Caco-2 (cell line): Measurements from ENCODE around the gene PARVB. TPM values are rescaled to one million over a fixed set of nuclear protein-coding genes. Genes with fewer than 3 reads are reported as not detected.

Experiments used
- BruUV-seq: library from RNA; stranded (reverse); fragments of 400-500 nt; replicated peaks from 2 replicates; lab custom pipeline; 2021; lab: Mats Ljungman, UMichigan
- CTCF ChIA-PET: fragments of 300-600 bp; sonication (Branson Sonifier 250); formaldehyde crosslinking; loops from one replicate; lab custom pipeline; 2022; ENCODE audit warnings: antibody characterized with exemption; lab: Charles Lee
- POLR2A ChIA-PET: fragments of 300-600 bp; sonication (Branson Sonifier 250); formaldehyde crosslinking; loops from one replicate; lab custom pipeline; 2022; ENCODE audit warnings: antibody characterized with exemption; lab: Charles Lee
- DNase-seq, 2 experiments: peaks; one replicate each; pipeline versions ENCODE4 v3.0.0 to v3.0.0-alpha.2; 2020 to 2022
- H3K27me3 ChIP-seq: replicated peaks from 2 replicates; pipeline ENCODE4 v1.6.0; 2011; ENCODE audit warnings: low read length; ENCODE audit not compliant: control insufficient read depth, insufficient read depth
- H3K36me3 ChIP-seq: 2 replicates; pipeline ENCODE4 v1.5.1; 2011; ENCODE audit warnings: low read length; ENCODE audit not compliant: control insufficient read depth, insufficient read depth
- H3K4me1 ChIP-seq: fragments of 250-450 bp; sonication (Bioruptor Pico); 2 replicates; pipeline ENCODE4 v1.5.1; 2020; ENCODE audit warnings: mild to moderate bottlenecking
- H3K4me3 ChIP-seq: 2 replicates; pipeline ENCODE4 v1.5.1; 2011; ENCODE audit warnings: low read depth, mild to moderate bottlenecking, control low read depth, low read length
- H3K9me3 ChIP-seq: fragments of 250-450 bp; sonication (Bioruptor Pico); 2 replicates; pipeline ENCODE4 v1.5.1; 2020; ENCODE audit warnings: mild to moderate bottlenecking, moderate library complexity
- H3K27ac Mint-ChIP-seq: one replicate; pipeline ENCODE4 v1.8.0; 2022; ENCODE audit warnings: mixed read lengths; ENCODE audit not compliant: unreplicated experiment
- H3K27me3 Mint-ChIP-seq: one replicate; pipeline ENCODE4 v1.8.0; 2022; ENCODE audit warnings: mixed read lengths; ENCODE audit not compliant: insufficient read depth, unreplicated experiment
- H3K36me3 Mint-ChIP-seq: one replicate; pipeline ENCODE4 v1.8.0; 2022; ENCODE audit warnings: mild to moderate bottlenecking, mixed read lengths; ENCODE audit not compliant: insufficient read depth, unreplicated experiment
- H3K4me1 Mint-ChIP-seq: one replicate; pipeline ENCODE4 v1.8.0; 2022; ENCODE audit warnings: low read depth, mixed read lengths; ENCODE audit not compliant: unreplicated experiment
- H3K4me3 Mint-ChIP-seq: one replicate; pipeline ENCODE4 v1.8.0; 2022; ENCODE audit warnings: mild to moderate bottlenecking, moderate library complexity, mixed read lengths; ENCODE audit not compliant: unreplicated experiment
- H3K9me3 Mint-ChIP-seq: one replicate; pipeline ENCODE4 v1.8.0; 2022; ENCODE audit warnings: mixed read lengths; ENCODE audit not compliant: unreplicated experiment
- intact Hi-C: fragments of 100-400 bp; cut with micrococcal nuclease; formaldehyde crosslinking; loops from one replicate; pipeline ENCODE4 v1.10.0; 2022; ENCODE audit not compliant: unreplicated experiment
- total RNA-seq: library from RNA; stranded (reverse); gene quantifications from 2 replicates; pipeline ENCODE4 v1.2.3, GENCODE V29; 2022
- TF ChIP-seq, protein P1 (sequence below), 2 experiments: fragments of 200-600 bp in 1 of 2; IDR thresholded peaks; 1 replicate in 1 of 2; 2 replicates in 1 of 2; pipeline versions ENCODE4 v1.5.1 to v1.8.0; 2011 to 2022; ENCODE audit warnings: antibody characterized with exemption in 1 of 2, control low read depth in 1 of 2, inconsistent platforms in 1 of 2, low read depth in 1 of 2, low read length in 1 of 2, mild to moderate bottlenecking in 1 of 2, moderate library complexity in 1 of 2; ENCODE audit not compliant: insufficient read depth in 1 of 2, severe bottlenecking in 1 of 2, unreplicated experiment in 1 of 2

The PARVB gene
- total RNA-seq, 1 experiment from 2014 or later: 28.8 TPM

DNA sequence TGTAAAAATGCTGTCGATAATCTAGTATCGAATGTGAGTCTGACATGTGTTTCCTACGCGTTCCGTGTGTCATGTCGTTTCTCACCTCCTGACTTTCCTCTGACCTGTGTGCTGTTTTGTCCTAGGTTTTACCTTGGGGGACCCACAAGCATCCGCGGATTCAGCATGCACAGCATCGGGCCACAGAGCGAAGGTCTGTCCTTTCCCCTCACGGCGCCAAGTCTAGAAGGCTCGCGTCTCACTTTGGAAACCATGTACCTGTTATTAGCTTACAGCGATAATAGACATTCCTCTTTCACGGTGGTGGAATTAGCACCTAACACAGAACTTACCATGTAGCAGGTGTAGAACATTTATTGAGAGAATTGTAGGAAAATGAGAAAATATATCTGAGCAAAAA, 40.3 kb upstream of the PARVB start:
- BruUV-seq: no TSS peak
- no peak overlapping the region for H3K27ac Mint-ChIP-seq
- H3K27me3 Mint-ChIP-seq: no peaks in the 10 kb centered on the region
- H3K4me1 Mint-ChIP-seq: no peaks in the 10 kb centered on the region
- peaks cover 2% of the 10 kb centered on the region; the same call in 1 of the 2 replicates for H3K36me3 ChIP-seq
- no peaks in the 10 kb centered on the region for H3K4me1 ChIP-seq
- no peak overlapping the region for H3K4me3 Mint-ChIP-seq
- peaks cover 31% of the 10 kb centered on the region for H3K36me3 Mint-ChIP-seq
- intact Hi-C loops: no loop called here
- no peaks in the 10 kb centered on the region for H3K9me3 ChIP-seq
- ChIA-PET CTCF (no interaction called here), POLR2A (no interaction called here)
- H3K9me3 Mint-ChIP-seq: no peaks in the 10 kb centered on the region
- no peak for DNase-seq
- no peak overlapping the region for H3K4me3 ChIP-seq
- H3K27me3 ChIP-seq: no peaks in the 10 kb centered on the region
- TF ChIP-seq, protein P1, sequence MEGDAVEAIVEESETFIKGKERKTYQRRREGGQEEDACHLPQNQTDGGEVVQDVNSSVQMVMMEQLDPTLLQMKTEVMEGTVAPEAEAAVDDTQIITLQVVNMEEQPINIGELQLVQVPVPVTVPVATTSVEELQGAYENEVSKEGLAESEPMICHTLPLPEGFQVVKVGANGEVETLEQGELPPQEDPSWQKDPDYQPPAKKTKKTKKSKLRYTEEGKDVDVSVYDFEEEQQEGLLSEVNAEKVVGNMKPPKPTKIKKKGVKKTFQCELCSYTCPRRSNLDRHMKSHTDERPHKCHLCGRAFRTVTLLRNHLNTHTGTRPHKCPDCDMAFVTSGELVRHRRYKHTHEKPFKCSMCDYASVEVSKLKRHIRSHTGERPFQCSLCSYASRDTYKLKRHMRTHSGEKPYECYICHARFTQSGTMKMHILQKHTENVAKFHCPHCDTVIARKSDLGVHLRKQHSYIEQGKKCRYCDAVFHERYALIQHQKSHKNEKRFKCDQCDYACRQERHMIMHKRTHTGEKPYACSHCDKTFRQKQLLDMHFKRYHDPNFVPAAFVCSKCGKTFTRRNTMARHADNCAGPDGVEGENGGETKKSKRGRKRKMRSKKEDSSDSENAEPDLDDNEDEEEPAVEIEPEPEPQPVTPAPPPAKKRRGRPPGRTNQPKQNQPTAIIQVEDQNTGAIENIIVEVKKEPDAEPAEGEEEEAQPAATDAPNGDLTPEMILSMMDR (IDR thresholded peaks at IDR 0.05; ENCODE audit: insufficient read depth in 1 of 2, low read depth in 1 of 2, low read length in 1 of 2, severe bottlenecking in 1 of 2, unreplicated experiment in 1 of 2): no peak

DNA sequence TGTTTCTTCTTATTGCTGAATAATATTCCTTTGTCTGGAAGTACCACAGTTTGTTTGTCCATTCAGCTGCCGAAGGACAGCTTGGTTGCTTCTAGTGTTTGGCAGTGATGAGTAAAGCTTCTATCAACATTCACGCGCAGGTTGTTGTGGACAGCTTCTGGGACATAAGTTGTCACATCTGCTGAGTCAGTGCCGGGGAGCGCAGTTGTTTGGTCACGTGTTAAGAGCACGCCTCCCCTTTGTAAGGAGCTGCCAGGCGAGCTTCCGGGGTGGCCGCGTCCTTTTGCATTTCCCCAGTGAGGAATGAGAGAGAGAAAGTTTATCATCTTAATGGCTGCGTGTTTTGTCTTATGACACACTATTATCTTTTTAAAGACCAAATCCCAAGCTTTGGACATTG, 38.6 kb upstream of the PARVB start:
- H3K27me3 ChIP-seq: no peaks in the 10 kb centered on the region
- Mint-ChIP-seq H3K27ac (no peak overlapping the region), H3K4me1 (no peaks in the 10 kb centered on the region), H3K27me3 (no peaks in the 10 kb centered on the region), H3K9me3 (no peaks in the 10 kb centered on the region), H3K4me3 (no peak overlapping the region), H3K36me3 (peaks cover 35% of the 10 kb centered on the region)
- no TSS peak for BruUV-seq
- no peak for DNase-seq
- TF ChIP-seq, protein P1 (IDR thresholded peaks at IDR 0.05; ENCODE audit: insufficient read depth in 1 of 2, low read depth in 1 of 2, low read length in 1 of 2, severe bottlenecking in 1 of 2, unreplicated experiment in 1 of 2): no peak
- intact Hi-C loops: no loop called here
- H3K36me3 ChIP-seq: peaks cover 2% of the 10 kb centered on the region; the same call in 1 of the 2 replicates
- H3K9me3 ChIP-seq: no peaks in the 10 kb centered on the region
- no peaks in the 10 kb centered on the region for H3K4me1 ChIP-seq
- POLR2A ChIA-PET: no interaction called here
- H3K4me3 ChIP-seq: no peak overlapping the region
- CTCF ChIA-PET: no interaction called here

DNA sequence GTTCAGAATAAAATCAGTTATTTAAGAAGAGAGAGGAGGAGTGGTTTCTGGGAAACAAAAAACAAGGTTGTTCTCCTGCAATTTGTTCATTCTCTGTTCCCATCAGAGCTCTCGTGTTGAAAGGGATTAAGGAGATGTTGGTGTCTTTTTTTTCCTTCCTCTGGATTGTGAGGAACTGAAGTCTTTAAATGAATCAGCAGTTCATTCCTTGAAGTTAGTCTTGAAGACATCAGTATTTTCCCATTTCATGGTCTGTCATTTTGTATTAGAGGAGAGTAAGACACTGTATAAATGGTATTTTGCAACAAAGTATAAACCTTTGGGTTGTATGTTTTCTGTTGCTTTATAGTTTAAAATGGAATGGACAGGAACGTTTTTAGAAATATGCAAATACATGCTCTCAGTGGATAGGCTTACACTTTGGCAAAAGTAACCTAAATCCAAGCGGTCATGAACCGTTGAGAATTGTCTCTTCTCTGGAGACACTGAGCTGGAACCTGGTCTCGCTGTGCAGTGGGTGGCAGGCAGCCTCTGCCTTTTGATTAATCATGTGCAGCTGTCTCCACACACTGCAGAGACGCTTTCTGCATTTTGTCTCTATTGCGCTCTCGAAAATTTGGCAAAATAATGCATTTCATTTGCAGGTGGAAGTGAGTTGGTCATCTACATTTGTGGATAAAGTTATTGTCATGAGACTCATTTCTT, 35.8 kb upstream of the PARVB start:
- H3K36me3 Mint-ChIP-seq: peaks cover 56% of the 10 kb centered on the region
- peaks cover 1% of the 10 kb centered on the region for H3K4me1 Mint-ChIP-seq

More for the DNA sequence above, 35.8 kb upstream of the PARVB start:
- TF ChIP-seq, protein P1 (IDR thresholded peaks at IDR 0.05; ENCODE audit: insufficient read depth in 1 of 2, low read depth in 1 of 2, low read length in 1 of 2, severe bottlenecking in 1 of 2, unreplicated experiment in 1 of 2): no peak
- CTCF ChIA-PET: no interaction called here
- Histone ChIP-seq H3K4me3 (no peak overlapping the region), H3K27me3 (no peaks in the 10 kb centered on the region), H3K4me1 (no peaks in the 10 kb centered on the region), H3K9me3 (no peaks in the 10 kb centered on the region), H3K36me3 (no peaks in the 10 kb centered on the region)
- no TSS peak for BruUV-seq
- POLR2A ChIA-PET: no interaction called here
- Mint-ChIP-seq H3K27ac (no peak overlapping the region), H3K4me3 (no peak overlapping the region), H3K27me3 (no peaks in the 10 kb centered on the region), H3K9me3 (no peaks in the 10 kb centered on the region)
- intact Hi-C loops: no loop called here
- no peak for DNase-seq
